Measurements from ENCODE around the gene SORBS1. TPM values are rescaled to one million over a fixed set of nuclear protein-coding genes. Genes with fewer than 3 reads are reported as not detected.
A peak's percentile ranks its signal among the peaks of the same experiment; 100 is the strongest.

Gene SORBS1
- total and polyA plus RNA-seq, 2 of the 13 experiments (the other 11 are each of a cell fraction or from before 2014, with no cell fraction given) = 16.8 to 39.8 TPM

- TF ChIP-seq SOX5 (CRISPR knock-in tag; IDR thresholded peaks at IDR 0.05; ENCODE audit: borderline replicate concordance) (peak; percentile 64; the same call in 1 of the 2 replicates), CEBPG (CRISPR knock-in tag; IDR thresholded peaks at IDR 0.05) (no peak), MLLT10 (CRISPR knock-in tag; IDR thresholded peaks at IDR 0.05) (no peak), ZGPAT (CRISPR knock-in tag; IDR thresholded peaks at IDR 0.05) (peak; percentile 51; the same call in 1 of the 2 replicates), AGO2 (optimal IDR thresholded peaks at IDR 0.05; ENCODE audit: low read depth, low read length) (no peak), PPARG (CRISPR knock-in tag; conservative IDR thresholded peaks at IDR 0.05) (no peak), HMG20A (CRISPR knock-in tag; IDR thresholded peaks at IDR 0.05; ENCODE audit: borderline replicate concordance) (peak; percentile 7; the same call in 1 of the 2 replicates), ATF6 (CRISPR knock-in tag; conservative IDR thresholded peaks at IDR 0.05) (no peak), SMC3 (IDR thresholded peaks at IDR 0.05; ENCODE audit: low read length) (no peak), NR3C1 (CRISPR knock-in tag; IDR thresholded peaks at IDR 0.05) (no peak), THAP11 (CRISPR knock-in tag; IDR thresholded peaks at IDR 0.05) (no peak; the same call in 1 of the 2 replicates), MXD1 (CRISPR knock-in tag; IDR thresholded peaks at IDR 0.05) (no peak), SP1 (IDR thresholded peaks at IDR 0.05) (no peak), SP1 (CRISPR knock-in tag; IDR thresholded peaks at IDR 0.05) (no peak), NR2F1 (CRISPR knock-in tag; IDR thresholded peaks at IDR 0.05) (peak; percentile 47 to 57; a peak in 2 of 4 replicates), GPBP1L1 (CRISPR knock-in tag; IDR thresholded peaks at IDR 0.05) (no peak), ZNF737 (CRISPR knock-in tag; IDR thresholded peaks at IDR 0.05; ENCODE audit: borderline replicate concordance) (no peak), JUND (CRISPR knock-in tag; IDR thresholded peaks at IDR 0.05) (peak; percentile 81), NCOA2 (CRISPR knock-in tag; IDR thresholded peaks at IDR 0.05) (peak; percentile 43; the same call in 1 of the 2 replicates), FOSL2 (CRISPR knock-in tag; IDR thresholded peaks at IDR 0.05) (peak; percentile 96), CHCHD3 (CRISPR knock-in tag; IDR thresholded peaks at IDR 0.05) (no peak), YEATS4 (CRISPR knock-in tag; IDR thresholded peaks at IDR 0.05; ENCODE audit: borderline replicate concordance) (no peak), CHD4 (IDR thresholded peaks at IDR 0.05; ENCODE audit: borderline replicate concordance, low read length) (no peak), SIN3A (IDR thresholded peaks at IDR 0.05; ENCODE audit: borderline replicate concordance, low read depth, low read length) (no peak)
Measured at GRCh38 chr10:95552679-95553342, 8.4 kb downstream of the SORBS1 start (continued).
